ENCODE data around the gene MTX1.
A peak's percentile ranks its signal among the peaks of the same experiment; 100 is the strongest.
"Not testable (repeated sequence)": the region's sequence is repeated elsewhere in the genome, so short reads cannot be mapped to it uniquely, and the experiment has no call there.

Gene MTX1

DNA sequence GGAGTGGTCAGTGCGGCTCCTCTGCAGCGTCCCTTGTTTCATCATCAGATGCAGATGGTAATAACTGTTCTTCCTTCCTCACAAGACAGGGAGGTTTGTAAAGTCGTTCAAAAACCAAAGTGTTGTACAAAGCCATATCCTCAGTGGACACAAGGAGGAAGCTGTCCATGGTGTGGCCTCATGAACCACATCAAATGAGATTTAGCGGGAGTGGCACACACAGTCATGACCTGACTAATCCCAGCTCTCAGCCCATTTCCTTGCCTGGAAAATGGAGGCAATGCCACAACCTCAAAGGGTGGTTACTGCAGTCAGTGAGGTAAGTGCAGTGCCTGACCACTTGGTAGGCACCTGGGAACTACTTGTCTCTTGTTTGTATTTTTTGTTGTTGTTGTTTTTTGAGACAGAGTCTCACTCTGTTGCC lies 33.4 kb downstream of the MTX1 start:
- DNase-seq, result peak; percentile 28

DNA sequence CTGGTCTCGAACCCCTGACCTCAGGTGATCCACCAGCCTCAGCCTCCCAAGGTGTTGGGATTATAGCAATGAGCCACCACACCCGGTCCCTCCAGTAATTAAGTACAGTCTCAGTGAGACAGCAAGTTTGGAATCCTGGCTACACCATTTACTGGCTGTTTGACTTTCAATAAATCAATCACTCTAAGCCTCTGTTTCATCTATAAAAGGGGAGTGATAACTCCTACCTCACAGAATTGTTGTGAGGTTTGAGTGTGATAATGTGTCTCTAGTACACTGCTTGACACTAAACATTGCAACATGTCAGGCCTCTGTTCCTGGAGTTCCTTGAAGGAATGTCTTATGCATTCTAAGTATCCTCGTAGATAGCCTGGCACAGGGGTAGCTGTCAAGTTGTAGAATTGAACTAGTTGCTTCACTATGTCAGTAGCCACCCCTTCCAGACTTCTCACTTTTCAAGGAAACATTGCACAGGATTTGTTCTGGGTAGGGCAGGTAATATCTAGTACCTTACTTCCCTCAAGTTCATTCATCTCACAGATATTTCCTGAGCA lies 34.4 kb downstream of the MTX1 start:
- DNase-seq, result no peak

DNA sequence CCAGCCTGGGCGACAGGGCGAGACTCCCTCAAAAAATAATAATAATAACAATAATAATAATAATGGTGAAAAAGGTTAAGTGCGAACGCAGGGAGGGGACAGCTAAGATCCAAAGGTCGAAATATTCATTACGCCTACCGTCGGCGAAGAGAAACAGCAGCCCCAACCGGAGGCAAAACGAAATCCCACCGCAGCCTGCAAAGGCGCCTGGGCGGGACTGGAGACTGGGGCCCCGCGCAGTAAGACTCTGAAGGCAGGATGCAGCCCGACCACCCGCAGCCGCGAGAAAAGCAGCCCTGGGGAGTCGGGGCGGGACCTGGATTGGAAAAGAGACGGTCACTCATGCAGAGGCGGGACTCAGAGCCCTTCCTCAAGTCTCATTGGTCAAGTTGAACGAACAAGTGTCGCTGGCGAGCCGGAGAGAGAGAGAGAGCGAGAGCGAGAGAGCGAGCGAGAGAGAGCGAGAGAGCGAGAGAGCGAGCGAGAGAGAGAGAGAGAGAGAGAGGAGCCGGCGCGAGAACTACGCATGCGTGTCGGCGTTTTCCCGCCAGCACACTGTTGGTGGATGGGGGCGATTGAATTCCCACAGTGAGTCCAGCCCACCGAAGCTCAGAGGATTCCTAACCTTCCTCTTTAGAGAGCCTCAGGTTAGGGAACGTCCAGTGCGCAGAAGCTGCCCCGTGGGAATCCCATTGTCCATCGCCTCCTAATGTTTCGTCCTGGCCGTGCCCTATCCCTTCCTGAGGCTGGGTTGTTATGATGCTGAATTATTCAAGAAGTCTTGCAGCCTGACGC lies 36.1 kb downstream of the MTX1 start:
- DNase-seq, result peak; percentile 98

DNA sequence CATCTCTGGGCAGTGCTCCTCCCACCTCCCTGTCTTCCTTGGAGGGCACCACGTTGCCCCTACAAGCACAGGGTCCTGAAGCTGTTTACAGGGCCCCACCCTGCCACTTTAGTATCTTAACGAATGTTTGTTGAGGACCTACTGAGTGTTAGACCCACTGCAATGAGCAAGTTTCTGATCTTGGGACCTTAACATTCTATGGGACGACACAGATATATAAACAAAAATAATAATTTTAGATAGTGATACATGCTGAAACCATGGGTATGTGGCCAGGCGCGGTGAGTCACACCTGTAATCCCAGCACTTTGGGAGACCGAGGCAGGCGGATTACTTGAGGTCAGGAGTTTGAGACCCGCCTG lies 36.6 kb downstream of the MTX1 start:
- no peak for DNase-seq

DNA sequence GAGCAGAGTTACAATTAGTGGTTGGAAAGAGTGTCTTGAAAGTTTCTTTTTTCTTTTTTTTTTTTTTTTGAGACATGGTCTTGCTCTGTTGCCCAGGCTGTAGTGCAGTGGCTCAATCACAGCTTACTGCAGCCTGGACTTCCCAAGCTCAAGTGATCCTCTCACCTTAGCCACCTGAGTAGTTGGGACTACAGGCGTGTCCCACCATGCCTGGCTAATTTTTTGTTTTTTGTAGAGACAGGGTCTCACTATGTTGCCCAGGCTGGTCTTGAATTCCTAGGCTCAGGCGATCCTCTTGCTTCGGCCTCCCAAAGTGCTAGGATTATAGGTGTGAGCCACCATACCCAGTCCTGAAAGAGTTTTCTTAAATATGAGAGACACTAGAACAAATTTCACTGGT lies 38.3 kb downstream of the MTX1 start:
- not testable (repeated sequence) for DNase-seq

DNA sequence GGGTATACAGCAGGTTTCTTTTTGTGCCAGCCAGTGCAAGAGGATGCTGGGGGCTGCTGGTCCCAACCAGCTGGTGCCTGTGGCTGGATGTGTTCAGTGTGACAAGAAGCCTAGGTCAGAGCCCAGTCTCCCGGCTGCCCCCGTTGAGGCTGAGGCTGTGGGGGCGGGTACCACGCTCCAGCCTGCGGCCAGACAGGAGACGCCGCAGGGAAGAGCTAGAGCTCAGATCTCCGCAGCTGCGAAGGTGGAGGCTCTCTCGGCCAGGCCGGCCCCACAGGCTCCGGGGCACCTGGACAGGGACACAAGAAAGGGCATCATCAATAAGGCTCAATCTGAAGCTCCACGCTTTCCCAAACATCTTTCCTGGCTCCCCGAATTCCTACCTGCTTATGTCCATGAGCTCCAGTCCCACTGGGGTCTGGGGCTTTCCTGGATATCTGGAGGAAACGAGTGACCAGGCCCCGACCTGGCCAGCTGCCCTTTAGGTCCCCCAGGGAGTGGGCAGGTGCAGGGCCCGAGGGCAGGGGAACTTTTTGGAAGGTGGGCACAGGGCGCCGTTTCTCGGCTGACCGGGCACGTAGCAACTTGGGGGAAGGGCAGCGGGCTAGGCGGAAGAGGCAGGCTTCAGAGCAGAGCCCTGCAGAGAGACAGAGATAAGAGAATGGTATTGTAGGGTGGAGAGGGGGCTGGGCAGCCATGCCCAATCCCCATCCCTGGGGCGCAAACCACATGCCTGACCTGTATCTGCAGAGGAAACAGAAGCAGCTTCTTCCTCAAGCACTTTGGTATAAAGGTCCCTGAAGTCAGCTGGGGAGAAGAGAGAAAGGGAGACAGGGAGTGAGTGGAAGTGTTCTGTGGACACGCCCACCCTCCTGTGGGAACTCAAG lies 39.4 kb downstream of the MTX1 start:
- no peak for DNase-seq

DNA sequence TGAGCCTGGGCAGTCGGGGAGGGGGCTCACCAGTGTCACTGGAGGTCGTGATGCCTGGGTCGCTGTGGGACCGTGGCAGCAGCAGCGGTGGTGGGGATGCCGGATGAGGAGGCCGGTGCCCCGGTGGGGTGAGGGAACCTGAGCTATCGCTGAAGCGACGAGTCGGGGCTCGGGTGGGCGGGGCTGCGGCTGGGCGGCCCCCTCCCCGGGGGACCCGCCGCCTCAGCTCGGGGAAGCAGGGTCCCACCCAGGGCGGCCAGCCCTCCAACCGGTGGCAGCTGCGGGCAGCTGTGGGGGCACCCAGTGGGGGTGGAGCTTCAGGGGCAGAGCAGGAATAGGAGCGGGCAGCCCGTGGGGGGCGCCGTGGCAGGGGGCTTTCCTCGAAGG lies 41.7 kb downstream of the MTX1 start:
- DNase-seq, result no peak

DNA sequence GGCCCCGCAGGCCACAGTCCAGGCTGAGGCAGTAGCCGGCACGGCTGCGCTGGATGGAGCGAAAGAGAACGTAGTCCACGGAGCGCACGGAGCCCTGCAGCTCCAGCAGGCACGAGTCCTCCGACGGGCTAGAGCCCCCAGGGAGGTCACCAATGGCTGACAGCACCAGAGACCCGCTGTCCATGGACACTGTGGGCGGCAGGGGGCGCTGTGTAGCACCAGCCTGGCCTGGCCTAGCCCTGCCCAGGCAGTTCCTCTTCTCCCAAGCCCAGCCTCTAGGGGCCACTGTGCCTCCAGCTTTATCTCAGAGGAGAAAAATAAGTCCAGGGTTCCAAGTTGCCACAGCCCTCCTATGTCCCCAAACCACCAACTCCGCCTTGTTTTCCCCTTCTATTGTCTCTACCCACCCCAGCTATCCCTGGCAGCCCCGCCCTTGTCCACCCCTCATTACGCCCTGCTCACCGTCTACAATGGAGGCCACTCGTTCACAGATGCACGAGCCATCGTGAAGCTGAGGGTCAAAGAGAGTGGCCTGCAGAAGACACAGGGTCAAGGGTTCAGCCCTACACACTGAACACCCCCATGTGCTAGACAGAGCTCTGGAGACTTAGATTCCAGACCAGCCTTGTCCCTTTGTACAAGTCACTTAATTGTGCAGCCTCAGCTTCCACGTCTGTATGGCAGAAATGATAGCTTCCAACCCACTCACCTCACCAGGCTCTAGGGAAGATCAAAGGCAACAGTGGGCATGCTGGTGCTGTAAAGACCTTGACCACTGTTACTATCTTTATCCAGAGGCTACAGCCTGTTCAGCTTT lies 42.3 kb downstream of the MTX1 start:
- DNase-seq, result peak; percentile 95

DNA sequence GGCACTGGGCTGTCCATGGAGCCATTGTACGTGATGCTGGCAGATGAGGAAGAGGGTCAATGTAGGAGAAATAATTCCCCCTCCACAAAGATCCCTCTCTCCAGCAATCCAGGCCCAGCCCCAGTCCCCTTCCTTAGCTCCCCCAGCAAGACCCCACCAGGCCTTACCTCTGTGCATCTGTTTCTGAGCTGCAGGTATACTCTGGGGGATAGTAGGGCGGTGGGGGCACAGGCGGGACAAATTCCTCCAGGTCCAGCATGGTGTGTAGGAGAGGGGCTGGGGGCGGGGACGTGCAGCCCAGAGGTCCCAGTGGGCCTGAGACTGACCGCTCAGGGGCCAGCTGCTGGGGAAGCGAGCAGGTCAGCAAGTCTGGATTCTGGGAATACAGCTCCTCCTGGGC lies 43.1 kb downstream of the MTX1 start:
- DNase-seq, result no peak

DNA sequence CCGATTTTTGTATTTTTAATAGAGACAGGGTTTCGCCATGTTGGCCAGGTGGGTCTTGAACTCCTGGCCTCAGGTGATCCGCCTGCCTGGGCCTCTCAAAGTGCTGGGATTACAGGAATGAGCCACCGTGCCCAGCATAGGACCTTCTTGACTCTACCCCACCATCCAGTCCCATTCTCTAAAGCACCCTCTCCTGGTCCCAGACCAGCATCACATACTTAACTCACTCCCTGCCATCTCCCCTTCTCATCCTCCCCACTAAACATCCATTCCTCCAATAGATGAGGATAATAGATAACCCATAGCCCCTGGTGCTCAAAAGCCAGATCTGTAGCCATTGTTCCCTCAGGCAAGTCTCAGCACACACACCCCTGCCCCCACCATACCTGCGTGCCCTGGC lies 44.7 kb downstream of the MTX1 start:
- DNase-seq, result no peak

DNA sequence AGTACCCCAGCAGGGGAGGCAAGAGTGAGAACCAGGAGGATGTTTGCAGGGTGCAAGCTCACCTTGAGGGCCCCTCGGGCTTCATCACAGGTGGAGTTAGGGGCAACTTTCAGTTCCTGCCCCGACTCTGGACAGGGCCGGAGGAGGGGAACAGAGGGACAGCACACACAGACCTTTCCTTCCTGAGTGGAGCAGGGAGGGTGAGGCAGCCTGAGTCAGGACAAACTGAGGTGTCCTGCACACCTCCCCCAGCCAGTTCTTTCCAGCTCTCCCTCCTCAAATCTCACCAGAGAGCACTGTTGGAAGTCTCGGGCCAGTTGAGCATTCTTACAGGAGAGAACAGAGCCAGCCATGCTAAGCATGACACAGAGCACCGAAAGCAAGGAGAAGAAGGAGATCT lies 45.3 kb downstream of the MTX1 start:
- DNase-seq, result no peak

DNA sequence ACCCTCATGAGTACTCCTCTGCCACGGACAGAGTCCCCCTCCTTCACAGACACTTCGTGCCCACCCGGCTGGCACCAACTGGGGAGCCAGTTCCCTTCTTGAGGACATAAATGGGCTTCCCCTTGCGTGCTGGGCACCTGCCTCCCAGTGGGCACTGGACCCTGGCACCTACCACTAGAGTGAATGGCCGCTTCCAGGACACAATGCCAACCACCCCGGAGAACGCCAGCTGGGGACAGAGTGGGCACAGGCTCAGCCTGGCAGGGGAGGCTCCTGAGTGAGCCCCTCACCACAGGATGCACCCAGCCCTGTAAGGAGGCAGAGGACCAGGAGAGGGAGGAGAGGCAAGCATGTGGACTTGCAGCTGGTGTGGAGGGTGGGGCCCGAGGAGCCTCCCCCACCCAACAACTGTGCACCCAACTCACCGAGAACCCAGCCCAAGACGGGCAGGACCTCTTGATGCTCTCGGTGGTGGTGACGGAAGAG lies 45.8 kb downstream of the MTX1 start:
- DNase-seq, result no peak

DNA sequence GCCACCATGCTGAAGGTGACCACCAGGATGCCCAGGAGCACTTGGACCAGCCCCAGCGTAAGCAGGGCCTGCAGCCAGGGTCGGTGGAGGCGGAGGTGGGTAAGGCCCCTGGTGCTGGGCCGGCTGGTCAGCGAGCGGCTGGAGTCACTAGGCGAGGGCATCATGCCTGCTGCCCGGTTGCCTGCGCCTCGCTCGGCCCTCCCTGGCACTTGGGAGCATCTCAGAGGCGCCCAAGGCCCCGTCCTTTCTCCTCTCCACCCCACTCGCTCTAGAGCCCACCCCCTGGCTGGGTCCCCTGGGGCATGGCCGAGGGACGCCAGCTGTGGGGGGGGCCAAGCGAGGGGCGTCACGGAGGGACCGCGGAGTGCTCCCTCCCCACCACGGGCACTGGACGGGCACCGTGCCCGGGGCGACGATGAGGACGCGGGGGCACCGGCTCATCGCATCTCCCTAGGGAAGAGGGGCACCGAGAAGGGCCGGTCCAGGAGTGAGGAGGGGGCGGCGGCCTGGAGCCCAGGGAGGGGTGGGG lies 46.3 kb downstream of the MTX1 start:
- no peak for DNase-seq

DNA sequence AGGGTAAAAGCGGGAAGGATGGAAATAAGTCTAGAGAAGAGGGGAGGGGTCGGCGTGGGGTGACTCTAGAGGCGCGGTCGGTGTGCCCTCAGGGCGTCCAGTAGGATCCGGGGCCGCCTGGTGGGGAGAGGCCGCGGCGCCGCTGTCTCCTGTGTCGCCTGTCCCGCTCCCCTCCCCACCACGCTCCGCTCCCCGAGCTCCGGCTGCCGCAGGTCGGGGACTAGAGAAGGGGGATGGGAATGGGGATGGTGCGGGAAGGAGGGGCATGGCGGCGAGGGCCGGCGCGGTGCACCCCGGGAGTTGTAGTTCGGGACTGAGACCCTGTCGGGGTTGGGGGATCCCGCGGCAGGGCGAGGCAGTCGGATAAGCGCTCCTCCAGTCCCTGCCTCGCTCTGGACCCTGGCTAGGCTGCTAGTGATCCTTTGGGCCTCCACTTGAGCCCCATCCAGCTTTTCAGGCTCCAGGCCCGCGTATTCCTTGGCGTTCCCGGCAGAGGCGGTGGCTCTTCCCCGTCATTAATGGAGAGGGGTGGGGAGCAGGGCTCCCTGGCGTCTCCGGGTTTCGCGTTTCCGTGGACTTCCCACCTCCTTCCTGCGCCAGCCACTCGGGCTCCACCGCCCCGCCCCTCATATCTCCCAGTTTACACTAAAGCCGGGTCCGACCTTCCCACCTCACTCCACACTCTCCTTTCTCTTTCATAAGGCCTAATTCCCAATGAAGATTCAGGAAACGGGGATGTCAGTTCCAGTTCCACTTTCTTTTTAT lies 46.9 kb downstream of the MTX1 start, which contains the start of gene ENTREP3:
Gene ENTREP3, minus strand, starts transcription at position 241 of the 765 bp plus-strand sequence. CDS start 606 bp downstream, outside the sequence.
- peak; percentile 82 for DNase-seq

DNA sequence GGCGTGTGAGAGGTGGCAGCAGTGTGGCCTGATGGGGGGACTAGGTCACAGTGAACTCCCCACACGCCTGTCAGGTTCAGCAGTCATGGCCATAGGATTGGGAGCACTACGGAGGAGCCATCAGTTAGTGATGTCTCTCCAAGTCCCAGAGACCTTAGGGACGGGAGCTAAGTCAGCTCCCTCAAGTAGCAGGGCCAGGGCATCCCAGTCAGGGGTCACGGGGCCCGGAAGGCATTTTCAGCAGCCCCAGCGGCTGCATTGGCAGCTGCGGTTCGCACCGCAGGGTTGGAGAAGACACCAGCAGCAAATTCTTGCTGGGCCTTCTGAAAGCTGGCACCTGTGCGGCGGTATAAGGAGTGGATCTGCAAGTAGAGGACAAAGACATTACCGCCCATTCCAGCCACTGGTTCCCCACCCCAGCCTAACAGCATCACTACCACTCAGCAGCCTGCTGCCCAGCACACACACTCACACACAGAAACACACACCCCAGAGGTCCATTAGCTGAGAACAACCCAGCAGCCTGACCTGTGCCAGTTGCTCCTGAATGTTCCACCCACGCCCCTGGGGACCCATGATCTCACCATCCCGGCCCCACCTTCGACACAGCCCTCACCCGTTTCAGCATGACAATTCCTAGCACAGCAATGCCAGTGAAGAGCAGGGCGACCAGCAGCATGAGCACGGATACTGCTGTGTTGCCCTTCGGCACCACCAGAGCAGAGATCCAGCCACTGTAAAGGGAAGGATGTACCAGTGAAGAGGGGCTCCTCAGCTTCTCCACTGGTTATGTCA lies 47.8 kb downstream of the MTX1 start:
- DNase-seq, result no peak

DNA sequence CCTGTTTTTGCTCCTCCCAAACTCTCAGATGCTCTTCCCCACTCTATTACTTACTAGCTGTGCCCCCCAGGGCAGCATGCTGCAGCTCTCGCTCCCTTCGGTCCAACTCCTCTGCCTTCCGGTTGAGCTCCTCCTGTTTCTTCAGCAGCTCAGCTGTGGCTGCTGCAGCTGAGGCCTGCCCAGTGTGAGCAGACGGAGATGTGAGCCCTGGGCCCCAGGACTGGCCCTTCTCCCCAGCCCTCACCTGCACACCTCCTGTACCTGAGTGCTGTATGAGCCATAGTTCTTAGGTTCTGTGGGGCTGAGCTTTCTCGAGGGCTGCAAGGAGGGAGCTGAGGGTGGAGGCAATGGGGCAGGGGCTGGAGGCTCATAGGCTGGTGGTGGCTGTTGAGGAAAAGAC lies 51.8 kb downstream of the MTX1 start:
- no peak for DNase-seq

DNA sequence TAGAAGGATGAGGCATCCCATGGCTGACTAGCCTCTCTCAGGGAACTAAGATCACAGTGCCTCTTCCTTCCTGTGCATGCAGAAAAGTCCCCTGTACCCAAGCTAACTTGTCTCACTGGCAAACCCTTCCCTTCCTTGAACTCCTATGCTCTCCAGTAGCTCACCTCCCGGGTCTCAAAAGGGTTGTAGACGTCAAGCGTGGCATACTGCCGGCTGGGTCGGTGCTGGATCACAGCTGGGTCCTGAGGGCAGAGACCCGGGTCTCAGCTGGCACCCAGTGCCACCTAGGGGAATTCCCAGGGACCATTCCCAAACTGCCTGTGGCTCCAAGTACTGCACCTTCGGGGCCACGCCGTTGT lies 53.0 kb downstream of the MTX1 start:
- peak; percentile 34 for DNase-seq

DNA sequence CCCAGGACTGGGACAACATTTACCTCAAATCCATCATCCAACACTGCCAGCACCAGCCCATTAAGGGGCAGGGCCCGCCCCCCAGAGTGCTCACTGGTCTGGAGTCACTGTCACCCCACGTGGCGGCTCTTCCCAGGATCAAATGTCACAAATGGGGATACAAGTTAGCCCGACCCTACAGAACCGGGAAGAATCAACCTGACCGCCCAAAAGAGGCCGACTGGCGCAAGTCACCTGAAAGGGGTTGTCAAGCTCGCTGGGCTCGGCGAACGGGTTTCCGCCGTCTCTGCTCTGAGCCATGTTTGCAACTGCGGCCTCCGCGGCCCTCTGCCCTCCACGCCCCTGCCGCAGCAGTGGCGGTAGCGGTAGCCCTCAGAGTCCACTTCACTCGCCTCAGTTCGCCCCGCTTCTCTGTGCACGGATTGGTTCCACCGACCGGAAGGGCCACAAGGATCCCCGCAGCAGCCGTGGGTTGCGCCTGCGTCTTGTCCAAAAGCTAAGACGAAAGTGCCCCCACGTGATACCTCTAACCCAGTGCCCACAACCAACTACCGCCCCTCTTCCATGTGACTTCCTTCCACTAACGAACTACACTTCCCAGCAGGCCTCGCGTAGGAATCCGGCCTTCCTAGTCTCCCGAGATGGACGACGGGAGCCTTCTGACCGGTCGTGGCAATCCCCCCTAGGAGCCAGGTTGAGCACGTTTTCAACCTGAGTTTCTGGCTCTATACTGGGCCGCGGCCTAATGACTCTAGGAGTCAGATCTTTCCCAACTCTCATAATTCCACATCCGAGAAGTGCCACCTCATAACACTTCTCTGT lies 53.6 kb downstream of the MTX1 start, which contains the start of gene SCAMP3:
Gene SCAMP3, minus strand, starts transcription at position 509 of the 822 bp plus-strand sequence. Its CDS starts 209 bp downstream, at position 300.
- peak; percentile 93 for DNase-seq

DNA sequence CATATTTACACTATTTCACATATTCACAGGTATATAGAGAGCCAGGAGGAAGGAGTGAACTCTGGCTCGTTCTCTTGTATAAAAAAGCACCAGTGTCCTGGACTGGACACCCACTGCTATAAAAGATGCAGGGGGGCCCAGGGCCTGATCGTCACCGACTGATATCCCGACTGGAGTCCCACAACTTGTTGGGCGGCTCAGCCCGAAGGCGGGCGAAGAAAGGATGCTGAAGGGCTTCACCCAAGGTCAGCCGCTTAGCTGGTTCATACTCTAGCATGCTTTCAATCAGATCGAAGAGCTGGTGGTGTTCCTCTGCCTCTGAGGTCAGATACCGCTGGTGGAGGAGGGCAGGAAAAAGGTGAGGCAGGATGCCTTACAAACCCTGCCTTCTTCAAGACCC lies 54.6 kb downstream of the MTX1 start:
- no peak for DNase-seq
